SKM-1 treated with dmso at 0.1 percent for 144 hours (cell line): Measurements from ENCODE around the gene ZFP3.
A peak's percentile ranks its signal among the peaks of the same experiment; 100 is the strongest.
"Not testable (repeated sequence)": the region's sequence is repeated elsewhere in the genome, so short reads cannot be mapped to it uniquely, and the experiment has no call there.

Experiments
- DNase-seq: peaks from one replicate; lab custom pipeline; 2025; ENCODE audit not compliant: unreplicated experiment; lab: John Stamatoyannopoulos, UW

ZFP3 gene

DNA sequence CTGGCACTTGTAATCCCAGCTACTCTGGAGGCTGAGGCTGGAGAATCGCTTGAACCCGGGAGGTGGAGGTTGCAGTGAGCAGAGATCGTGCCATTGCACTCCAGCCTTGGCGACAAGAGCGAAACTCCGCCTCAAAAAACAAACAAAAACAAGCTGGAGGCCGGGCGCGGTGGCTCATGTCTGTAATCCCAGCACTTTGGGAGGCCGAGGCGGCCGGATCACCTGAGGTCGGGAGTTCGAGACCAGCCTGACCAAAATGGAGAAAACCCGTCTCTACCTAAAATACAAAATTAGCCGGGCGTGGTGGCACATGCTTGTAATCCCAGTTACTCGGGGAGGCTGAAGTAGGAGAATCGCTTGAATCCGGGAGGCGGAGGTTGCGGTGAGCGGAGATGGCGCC, 992 bp upstream of the ZFP3 start:
- DNase-seq: not testable (repeated sequence)

DNA sequence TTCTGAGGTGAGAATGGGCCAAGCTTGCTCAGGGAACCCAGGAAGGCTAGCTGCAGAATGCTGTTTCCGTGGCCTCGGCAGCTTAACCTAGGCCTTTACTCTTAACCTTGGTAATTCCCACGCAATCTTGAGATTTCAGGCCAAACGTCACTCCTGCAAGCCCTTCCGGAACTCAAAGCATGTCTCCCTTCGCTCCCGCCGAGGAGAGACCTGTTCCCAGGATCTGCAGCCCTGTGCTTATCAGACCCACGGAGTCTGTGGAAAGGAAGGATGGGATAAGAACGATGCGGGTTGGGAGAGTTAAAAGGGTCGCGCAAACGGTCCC, 524 bp upstream of the ZFP3 start:
- DNase-seq: no peak

DNA sequence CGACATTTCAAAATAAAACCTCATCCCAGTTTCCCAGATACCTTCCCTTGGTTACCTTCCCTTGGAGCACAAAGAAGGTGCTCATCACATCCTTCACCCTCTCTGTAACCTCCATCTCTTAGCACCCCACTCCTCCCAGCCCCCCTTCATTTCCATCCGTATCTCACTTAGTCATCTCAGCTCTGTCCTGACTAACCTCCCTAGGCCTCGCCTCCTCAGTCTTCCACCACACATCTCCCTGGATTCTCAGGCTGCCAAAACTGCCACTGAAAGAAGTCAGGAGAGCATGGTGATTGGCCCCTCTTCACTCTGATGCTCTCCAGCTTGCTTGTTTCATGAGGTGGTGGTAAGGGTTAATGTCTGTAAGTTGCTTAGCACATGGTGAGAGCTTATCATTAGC, 2.3 kb downstream of the ZFP3 start:
- no peak for DNase-seq

DNA sequence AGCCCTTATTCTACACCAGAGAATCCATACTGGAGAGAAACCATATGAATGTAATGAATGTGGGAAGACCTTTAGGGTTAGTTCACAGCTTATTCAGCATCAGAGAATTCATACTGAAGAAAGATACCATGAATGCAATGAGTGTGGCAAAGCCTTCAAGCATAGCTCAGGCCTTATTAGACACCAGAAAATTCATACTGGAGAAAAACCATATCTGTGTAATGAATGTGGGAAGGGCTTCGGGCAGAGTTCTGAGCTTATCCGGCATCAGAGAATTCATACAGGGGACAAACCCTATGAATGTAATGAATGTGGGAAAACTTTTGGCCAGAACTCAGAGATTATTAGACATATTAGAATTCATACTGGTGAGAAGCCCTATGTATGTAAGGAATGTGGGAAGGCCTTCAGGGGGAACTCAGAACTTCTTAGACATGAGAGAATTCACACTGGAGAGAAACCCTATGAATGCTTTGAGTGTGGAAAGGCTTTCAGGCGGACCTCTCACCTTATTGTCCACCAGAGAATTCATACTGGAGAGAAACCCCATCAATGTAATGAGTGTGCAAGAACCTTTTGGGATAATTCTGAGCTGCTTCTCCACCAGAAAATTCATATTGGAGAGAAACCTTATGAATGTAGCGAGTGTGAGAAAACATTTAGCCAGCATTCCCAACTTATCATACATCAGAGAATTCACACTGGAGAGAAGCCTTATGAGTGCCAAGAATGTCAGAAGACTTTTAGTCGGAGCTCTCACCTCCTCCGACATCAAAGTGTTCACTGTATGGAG, 14.1 kb downstream of the ZFP3 start:
- DNase-seq: no peak

DNA sequence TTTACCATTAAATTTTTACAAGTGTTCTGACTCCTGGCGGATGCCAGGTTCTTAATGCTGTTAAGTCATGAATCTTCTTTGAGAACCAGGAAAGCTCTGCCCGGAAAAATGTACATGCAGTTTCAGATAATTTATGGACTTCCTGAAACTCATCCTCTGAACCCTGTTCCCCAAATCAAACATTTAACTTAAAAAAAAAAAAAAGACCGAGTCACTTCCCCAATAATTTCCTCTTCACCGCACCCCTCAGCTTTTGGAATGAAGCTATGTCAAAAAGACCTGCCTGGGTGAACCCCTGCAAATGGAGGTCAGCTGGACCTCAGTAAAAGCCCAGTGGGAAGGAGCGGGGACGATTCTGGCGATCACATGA, 18.4 kb downstream of the ZFP3 start:
- no peak for DNase-seq

DNA sequence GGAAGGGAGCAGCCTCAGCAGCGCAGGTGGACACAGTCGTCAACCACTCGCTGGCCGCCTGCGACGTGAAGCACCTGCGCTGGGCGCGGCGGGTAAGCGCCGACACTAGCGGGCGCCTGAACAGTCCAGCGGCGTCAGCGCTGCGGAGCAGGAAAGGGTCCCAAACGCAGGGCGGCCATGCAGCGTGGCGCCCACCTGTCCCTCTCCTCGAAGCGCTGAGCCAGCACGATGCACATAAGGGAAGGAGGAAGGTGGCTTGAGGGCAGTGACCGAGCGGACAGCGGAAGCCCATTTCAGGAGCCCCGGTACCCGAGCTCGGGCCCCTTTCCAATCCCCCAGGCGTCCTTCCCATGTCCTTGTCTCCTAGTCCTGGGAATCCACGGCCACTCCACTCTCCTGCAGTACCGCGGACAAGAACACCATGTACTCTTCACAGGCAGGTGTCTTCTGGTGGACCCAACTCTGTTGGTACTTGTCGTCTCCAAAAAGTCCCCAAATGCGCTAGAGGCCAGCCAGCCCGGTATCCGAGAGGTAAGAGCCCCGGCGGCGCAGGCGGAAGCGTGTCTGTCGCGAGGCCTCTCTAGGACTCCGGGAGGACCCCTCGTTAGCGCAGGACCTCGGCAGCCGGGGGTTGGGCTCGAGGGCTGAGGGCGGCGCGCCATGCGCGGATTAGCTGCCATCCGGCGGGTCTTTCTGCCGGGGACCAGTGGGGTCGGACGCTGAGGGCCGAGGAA, 19.0 kb downstream of the ZFP3 start:
- DNase-seq: no peak

DNA sequence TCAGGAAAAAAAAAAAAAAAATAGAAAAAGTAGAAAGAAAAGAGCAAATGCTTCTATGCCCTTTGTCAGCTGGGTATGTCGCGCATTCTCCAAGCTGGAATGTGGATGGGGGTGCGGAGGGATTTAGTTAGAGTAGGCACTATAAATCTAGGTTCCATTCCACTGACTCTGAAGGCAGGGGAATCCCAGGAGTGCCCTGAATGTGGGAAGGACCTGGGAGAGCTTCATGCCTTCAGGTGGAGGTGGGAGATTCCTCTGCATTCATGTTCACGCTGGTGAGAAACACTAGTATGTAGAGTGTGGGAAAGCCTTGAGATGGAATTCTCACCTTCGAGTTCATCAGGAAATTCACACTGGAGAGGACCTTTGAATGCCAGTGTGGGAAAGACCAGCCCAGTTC, 21.0 kb downstream of the ZFP3 start:
- no peak for DNase-seq

DNA sequence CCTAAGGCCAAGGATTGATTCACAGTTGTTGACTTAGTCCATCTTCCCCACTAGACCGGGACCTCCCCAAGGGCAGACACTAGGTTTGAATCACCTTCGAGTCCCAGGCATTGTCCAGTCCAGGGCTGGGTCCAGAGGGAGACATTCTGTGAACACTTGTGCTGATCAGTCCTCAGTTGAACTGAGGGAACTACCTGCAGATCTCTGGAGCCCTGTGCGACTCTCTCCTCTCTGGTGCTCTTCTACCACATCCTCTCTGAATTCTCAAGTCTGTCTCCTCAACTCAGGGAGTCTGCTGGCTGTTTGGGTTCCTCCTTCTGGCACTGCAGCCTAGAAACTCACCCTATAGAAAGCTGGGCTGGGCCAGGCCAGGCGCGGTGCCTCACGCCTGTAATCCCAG, 22.6 kb downstream of the ZFP3 start:
- no peak for DNase-seq

DNA sequence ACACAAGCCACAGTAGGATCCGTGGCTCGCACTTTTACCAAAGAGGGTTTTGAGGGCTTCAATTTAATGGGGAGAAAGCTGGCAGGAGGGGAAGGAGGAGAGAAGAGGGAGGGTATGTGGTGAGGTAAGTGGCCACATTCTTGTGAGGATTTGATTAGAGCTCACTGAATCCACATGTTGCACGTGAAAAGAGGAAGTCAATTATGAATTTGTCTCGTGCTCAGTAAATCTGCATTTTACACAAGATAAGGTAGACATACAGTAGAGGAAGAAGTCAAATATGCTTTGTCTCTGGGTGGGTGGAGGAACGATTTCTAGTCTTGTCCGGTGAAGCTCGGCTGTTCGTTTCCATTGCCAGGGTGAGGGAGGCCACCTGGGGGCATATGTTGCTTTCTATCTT, 32.5 kb downstream of the ZFP3 start:
- DNase-seq: no peak

DNA sequence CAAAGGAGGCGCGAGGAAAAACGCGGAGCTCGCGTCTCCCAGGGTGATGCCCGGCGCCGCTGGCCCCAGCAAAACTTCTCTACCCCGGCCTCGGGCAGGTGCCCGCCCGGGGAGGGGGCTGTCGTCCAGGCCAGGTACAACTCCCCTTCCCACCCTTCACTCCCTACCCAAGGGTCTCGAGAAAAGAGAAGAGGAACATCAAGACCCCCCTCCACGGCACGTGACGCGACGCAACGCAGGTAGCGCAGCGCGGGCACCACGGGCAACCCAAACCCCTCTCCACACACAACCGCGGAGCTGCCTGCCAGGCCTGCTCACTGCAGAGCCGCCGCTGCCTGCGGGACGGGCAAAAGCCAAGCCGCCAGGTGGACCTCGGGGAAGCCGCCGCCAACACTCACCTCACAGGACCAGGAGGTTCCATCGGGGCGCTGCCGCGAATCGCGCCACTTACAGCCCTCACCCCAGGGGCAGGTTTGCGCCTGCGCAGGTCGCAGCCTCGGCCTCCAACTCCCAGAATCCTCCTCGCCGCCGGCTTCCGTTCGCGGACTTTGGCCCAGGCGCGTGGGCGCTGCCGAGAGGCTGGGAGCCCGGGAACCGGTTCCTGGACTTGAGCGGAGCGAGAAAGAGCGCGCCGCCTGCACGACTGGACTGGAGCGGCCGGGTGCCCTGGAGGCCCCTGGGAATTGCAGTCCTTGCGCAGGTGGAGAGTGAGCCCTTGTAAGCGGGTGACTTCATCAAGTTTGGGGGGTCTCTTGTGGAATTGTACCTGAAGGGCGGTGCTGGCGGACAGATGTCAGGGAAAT, 33.3 kb downstream of the ZFP3 start, which contains the start of gene ZNF232:
Gene ZNF232 (minus strand): TSS at position 477 of the 803 bp plus-strand sequence. CDS start 56 bp downstream, at position 421.
- DNase-seq: peak; percentile 74

DNA sequence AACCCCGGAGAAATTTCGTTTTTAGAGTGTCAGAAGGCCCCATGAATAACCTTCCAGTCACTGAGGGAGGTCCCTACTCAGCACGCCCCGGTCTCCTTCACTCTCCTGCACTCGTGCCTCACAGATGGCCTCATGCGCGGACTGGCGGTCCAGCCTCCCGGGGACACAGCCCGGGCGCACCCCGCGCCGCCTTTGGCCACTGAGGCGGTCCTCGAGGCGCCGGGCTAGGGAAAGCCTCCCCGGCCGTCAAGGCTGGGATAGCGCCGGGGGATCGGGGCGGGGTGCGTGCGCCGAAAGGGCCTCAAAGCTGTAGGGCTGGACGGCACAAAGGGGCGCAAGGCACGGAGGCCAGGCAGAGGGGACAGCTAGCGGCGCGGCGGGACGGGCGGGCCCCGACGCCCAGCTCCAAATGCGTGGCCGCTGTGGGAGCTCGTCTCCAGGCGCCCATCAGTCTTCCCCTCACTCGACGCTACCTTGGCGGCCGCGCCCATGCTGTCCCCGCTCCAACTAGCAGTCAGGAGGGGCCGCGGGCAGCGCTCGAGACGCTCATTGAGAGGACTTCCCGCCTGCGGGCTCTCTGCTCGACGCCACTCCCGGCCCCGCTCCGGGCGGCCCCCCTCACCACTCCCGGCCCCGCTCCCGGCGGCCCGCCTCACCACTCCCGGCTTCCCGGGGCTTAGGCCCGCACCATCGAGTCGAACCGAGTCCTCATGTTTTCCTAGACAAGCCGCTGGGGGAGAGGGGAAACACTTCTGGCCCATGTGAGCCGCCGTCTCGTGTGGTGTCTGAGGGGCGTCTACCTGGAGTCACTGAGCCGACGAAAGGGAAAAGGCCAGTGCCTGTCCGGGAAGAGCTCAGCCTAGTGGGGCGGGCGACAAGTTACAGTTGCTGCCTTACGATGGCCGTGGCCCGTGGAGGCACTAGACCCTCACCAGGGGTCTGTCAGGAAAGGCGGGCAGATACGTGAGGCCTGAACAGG, 37.7 kb downstream of the ZFP3 start, which contains the start of gene USP6:
Gene USP6 (plus strand): TSS at position 360 of the 979 bp plus-strand sequence. CDS start 14,336 bp downstream, outside the sequence.
- no peak for DNase-seq

DNA sequence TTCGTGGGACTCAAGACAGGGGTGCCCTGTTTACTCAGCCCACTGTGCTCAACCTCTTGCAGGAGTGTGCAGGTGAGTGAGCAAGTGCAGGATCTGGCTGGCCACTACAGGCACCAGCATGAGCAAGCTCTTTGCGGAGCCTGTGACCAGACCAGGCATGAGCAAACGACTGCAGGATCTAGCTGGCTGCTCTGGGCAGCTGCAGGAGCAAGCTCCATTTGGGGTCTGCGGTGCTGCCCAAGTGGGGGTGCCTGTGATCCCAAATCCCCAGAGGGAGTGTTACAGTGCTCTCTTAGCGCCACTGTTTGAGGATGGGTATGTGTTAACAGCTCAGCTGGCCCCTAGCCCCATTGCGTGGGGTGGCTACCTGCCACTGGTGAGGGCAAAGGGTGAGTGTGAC, 40.0 kb downstream of the ZFP3 start:
- DNase-seq: no peak

DNA sequence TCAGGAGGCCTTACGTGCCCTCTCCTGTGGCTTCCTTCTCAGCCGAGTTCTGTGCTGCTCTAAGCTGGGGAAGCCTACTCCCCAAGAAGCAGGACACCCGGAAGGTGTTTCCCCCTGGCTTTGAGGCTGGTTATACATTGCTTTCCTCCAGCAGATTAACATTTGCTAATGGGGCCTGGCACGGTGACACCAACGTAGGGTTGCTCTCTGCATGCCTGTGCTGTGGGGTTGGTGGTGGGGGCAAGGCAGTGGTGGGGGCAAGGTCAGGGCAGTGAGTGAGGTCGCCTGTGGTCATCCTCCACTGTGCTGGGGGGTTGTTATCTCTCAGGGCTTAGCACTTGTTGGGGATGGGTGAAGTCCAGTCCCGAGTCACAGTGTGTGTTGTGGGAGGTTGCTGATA, 41.8 kb downstream of the ZFP3 start:
- DNase-seq: no peak

DNA sequence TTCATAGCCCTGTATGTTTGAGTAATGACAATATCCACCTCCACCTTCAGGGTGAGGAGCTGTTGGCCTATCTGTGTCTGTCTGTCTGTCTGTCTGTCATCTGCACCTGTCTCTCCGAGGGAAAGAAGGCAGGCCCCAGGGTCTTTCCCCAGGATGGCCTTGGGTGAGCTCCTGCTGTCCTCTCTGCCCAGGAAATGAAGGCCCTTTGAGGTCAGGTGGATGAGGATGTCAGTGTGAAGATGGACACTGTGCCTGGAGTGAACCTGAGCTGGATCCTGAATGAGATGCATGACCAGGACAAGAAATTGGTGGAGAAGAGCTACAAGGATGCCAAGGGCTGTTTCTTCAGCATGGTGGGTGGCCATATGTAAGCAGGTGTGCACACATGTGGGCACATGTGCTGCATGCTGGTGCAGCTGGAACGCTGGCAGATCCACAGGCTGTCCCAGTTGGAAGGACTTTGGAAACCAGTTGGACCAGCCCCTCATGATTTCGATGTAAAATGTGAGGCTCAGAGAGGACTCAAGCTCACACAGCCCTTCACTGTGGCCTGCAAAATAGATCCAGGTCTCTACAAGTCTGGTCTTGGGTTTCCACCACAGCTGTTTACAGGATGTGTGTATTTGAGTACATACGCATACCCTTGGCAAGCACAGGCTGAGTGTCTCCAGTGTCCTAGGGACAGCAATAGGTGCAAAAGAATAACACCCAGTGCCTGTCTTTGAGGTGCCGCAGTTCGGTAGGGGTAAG, 42.3 kb downstream of the ZFP3 start:
- not testable (repeated sequence) for DNase-seq

DNA sequence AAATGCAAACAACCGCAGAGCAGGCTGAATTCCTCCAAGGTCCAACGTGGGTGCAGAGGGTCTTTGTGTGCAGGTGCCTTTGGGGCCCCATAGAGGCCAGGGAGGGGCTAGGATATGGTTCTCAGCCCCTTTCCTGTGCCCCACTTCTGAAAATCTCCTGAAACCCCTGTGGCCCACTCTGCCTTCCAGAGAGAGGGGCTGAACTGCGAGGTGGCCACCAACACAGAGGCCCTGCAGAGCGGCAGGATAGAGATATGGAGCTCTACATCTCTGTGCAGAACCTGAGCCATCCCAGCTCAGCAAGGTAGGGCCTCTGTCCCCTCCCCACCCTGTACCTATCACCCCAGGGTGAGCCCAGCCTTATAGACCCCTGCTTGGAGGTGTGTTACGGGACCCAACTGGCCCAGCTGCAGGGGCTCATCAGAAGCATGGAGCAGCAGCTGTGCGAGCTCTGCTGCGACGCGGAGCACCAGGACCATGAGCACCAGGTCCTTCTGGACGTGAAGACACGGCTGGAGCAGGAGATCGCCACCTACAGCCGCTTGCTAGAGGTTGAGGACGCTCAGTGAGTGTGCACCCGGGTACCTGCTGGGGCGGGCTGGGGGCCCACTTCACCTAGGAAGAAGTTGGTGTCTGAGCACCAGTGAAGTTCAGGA, 43.0 kb downstream of the ZFP3 start:
- no peak for DNase-seq

DNA sequence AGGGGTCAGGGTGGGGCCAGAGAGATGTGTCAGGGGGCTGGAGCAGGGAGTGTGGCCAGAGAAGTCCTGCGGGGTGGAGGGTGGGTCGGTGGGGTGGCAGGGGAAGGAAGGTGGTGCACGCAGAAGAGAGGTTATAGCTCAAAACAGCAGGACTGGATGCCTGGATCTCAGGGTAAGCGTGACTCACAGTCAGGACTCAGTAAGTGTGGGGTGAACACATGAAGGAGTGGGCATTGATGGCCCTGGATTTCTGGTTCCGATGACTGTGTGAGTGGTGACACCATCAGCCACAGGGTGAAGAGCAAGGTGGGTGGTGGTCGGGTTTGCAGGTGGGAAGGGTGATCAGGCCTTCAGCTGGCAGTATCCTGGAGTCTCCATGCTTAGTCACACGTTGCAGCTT, 43.8 kb downstream of the ZFP3 start:
- not testable (repeated sequence) for DNase-seq

DNA sequence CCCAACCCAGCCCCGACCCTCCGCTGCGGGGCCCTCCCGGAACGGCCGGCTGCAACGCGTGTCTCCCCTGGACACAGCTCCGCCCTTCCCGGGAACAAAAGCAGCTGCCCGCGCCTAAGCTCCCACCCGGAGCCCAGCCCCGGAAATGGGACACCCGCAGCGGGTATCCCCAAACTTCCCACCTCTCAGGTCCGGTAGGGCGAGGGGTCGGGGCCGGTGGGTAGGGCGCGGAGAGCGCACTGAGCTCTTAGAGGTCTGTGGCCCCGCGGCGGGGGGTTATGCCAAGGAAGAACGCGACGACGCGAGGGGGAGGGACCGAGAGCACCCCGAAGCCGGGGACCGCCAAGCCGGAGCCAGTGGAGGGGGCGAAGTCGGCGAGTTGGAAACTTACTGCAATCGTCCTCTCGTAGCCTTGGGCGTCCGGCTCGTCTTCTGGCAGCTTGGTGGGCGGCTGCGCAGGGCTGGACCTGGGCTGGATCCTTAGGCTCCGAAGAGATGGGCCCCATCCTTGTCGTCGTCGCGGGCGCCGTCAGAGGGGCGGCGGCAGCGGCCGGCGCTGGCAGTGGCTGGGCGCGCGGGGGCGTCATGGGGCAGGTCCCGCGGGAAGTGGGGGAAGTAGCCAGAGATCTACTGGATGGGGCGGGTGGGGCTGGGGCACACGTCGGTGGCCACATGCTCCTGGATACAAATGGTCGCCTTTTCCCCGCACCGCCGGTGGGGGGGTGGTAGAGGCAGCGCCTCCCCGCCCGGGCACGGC, 44.5 kb downstream of the ZFP3 start:
- no peak for DNase-seq

DNA sequence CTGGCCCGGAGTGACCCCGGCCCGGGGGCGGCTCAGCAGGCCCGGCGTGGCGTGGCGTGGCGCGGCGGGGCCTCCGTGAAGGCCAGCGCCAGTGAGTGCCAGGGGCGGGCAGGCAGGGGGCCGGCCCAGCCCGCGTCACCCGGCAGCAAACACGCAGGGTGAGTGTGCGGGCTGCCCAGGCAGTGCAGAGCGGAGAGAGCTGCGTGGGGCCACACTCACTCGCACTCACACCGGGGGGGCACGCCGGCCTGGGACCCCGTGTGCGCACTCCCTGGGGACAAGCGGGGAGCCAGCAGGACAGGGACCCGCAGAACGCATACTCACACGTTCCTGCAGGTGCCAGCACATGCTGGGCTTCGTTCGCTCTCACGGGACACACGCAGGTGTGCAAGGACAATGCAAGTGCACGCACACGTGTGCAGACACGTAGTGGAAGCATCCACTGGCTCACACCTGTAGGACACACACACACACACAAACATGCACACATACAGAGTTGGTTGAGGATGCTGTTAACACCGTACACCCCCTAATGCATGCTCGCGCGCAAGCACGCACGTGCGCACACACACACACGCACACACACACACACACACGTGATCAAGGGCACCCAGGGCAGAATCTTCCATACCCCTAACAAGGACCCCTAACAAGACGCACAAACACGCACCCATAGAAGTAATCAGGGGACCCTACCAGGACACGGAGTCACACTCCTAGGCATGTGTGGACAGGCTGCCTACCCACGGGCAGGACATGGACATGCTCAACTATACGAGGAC, 45.3 kb downstream of the ZFP3 start:
- DNase-seq: no peak
